Keratinocyte (primary cell): ENCODE measurements around the gene ABCA7. TPM values are rescaled to one million over a fixed set of nuclear protein-coding genes. Genes with fewer than 3 reads are reported as not detected.

Experiments
- DNase-seq: peaks from one replicate; pipeline ENCODE4 v3.0.0-alpha.2; 2011; ENCODE audit warnings: low read depth, missing footprints, low spot score
- FAIRE-seq: peaks from 2 replicates; lab custom pipeline; 2011; peaks lifted over from hg19 to GRCh38; lab: Jason Lieb, UNC
- H2AFZ ChIP-seq: 2 replicates; pipeline ENCODE4 v1.6.0; 2012; ENCODE audit warnings: low read length, control low read depth, inconsistent platforms; ENCODE audit not compliant: control insufficient read depth
- H3K27ac ChIP-seq: 2 replicates; pipeline ENCODE4 v1.5.1; 2011; ENCODE audit warnings: low read length; ENCODE audit not compliant: control insufficient read depth, insufficient read depth
- H3K27me3 ChIP-seq: 3 replicates; pipeline ENCODE4 v1.6.0; 2011; ENCODE audit warnings: low read length; ENCODE audit not compliant: control insufficient read depth, insufficient read depth; ENCODE audit errors: extremely low read depth
- H3K36me3 ChIP-seq, 2 experiments: 2 replicates in 1 of 2; 3 replicates in 1 of 2; pipeline ENCODE4 v1.5.1; 2011; ENCODE audit warnings: low read length in 2 of 2, mild to moderate bottlenecking in 1 of 2; ENCODE audit not compliant: control insufficient read depth in 2 of 2, insufficient read depth in 2 of 2; ENCODE audit errors: extremely low read depth in 1 of 2
- H3K4me1 ChIP-seq: 3 replicates; pipeline ENCODE4 v1.5.1; 2011; ENCODE audit warnings: low read length; ENCODE audit not compliant: control insufficient read depth, insufficient read depth; ENCODE audit errors: extremely low read depth
- H3K4me2 ChIP-seq: 3 replicates; pipeline ENCODE4 v1.6.0; 2011; ENCODE audit warnings: low read depth, low read length; ENCODE audit not compliant: control insufficient read depth, insufficient read depth; ENCODE audit errors: extremely low read depth
- H3K4me3 ChIP-seq, 3 experiments: fragments of 200-600 bp in 1 of 3; sonication (generic) in 1 of 3; 2 replicates in 2 of 3; 3 replicates in 1 of 3; pipeline ENCODE4 v1.5.1; 2011 to 2016; ENCODE audit warnings: low read length in 3 of 3, mild to moderate bottlenecking in 3 of 3, control low read depth in 2 of 3, inconsistent platforms in 1 of 3, low read depth in 1 of 3, mixed read lengths in 1 of 3, mixed run types in 1 of 3, moderate library complexity in 1 of 3; ENCODE audit not compliant: control insufficient read depth in 2 of 3, insufficient read depth in 2 of 3; ENCODE audit errors: extremely low read depth in 1 of 3
- H3K79me2 ChIP-seq: 2 replicates; pipeline ENCODE4 v1.6.0; 2012; ENCODE audit warnings: low read length; ENCODE audit not compliant: control insufficient read depth, insufficient read depth
- H3K9ac ChIP-seq: 3 replicates; pipeline ENCODE4 v1.6.0; 2011; ENCODE audit warnings: low read length; ENCODE audit not compliant: control insufficient read depth, insufficient read depth; ENCODE audit errors: extremely low read depth
- H3K9me1 ChIP-seq: 3 replicates; pipeline ENCODE4 v1.6.0; 2011; ENCODE audit warnings: low read length; ENCODE audit not compliant: control insufficient read depth, insufficient read depth; ENCODE audit errors: extremely low read depth
- H3K9me3 ChIP-seq: 2 replicates; pipeline ENCODE4 v1.5.1; 2012; ENCODE audit warnings: low read depth, low read length; ENCODE audit not compliant: control insufficient read depth
- H4K20me1 ChIP-seq: 3 replicates; pipeline ENCODE4 v1.6.0; 2011; ENCODE audit warnings: low read length; ENCODE audit not compliant: control insufficient read depth, insufficient read depth; ENCODE audit errors: extremely low read depth
- EZH2 ChIP-seq: IDR thresholded peaks from one replicate; pipeline ENCODE4 v1.6.1; 2012; ENCODE audit warnings: inconsistent platforms, mild to moderate bottlenecking, low read length, moderate library complexity
- dilution Hi-C: fragments of 300-500 bp; cut with MboI; formaldehyde crosslinking; loops from one replicate; pipeline ENCODE4 v1.7.0; 2020; ENCODE audit warnings: low sequenced_read_pairs; ENCODE audit not compliant: extremely low pct_ligation_motif_present
- polyA plus RNA-seq, 5 experiments: library from polyadenylated mRNA; depleted of rRNA in 3 of 5; stranded (reverse) in 3 of 5; stranded (forward) in 1 of 5; unstranded in 1 of 5; fragments of >200 nt; gene quantifications; 1 replicate in 1 of 5; 2 replicates in 3 of 5; 3 replicates in 1 of 5; pipeline versions ENCODE4 v1.2.1 to v1.2.3, GENCODE V29; 2011 to 2012; ENCODE audit warnings: missing spikeins in 2 of 5, low read depth in 1 of 5, low replicate concordance in 1 of 5
- TF ChIP-seq, protein P1 (sequence below), 3 experiments: IDR thresholded peaks in 1 of 3; conservative IDR thresholded peaks in 1 of 3; optimal IDR thresholded peaks in 1 of 3; 2 replicates in 2 of 3; 3 replicates in 1 of 3; pipeline versions ENCODE3 to v1.5.1; 2011; ENCODE audit warnings: low read length in 3 of 3, mild to moderate bottlenecking in 3 of 3, moderate library complexity in 2 of 3, control low read depth in 1 of 3, inconsistent platforms in 1 of 3; ENCODE audit not compliant: insufficient read depth in 2 of 3; ENCODE audit errors: extremely low read depth in 1 of 3

Gene ABCA7
- polyA plus RNA-seq, 1 donor (not counting 4 experiments of a cell fraction or from before 2014, with no cell fraction given), result 7.4 TPM

DNA sequence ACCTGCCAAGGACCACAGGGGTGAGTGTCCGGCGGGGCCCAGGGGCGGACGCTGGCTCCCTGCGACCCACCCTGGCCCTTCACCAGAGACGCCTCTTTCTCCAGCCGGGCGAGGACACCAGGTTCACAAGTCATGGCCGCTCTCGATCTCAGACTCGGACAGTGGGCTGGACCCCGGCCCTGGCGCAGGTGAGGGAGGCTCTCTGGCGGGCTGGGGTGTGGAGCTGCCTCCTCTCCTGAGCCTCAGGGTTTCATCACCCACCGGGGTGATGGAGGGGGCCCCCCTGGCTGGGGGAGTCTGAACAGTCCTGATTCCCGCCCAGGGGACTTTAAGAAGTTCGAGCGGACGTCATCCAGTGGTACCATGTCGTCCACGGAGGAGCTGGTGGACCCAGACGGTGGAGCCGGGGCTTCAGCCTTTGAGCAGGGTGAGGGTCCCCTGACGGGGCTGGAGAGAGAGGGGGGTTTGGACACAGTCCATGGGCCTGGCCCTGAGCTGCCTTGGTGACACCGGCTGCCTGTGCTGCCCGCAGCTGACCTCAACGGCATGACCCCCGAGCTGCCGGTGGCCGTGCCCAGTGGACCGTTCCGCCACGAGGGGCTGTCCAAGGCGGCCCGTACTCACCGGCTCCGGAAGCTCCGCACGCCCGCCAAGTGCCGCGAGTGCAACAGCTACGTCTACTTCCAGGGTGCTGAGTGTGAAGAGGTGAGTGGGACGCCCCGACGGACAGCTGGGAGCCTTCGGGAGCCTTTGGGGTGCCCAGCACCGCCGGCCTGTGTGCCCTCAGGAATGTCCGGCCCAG is 40.7 kb downstream of the ABCA7 start:
- Histone ChIP-seq H3K9me1 (no peaks in the 10 kb centered on the region), H3K9me3 (no peaks in the 10 kb centered on the region), H3K9ac (no peak overlapping the region), H2AFZ (no peak overlapping the region), H3K27me3 (no peaks in the 10 kb centered on the region), H3K4me3 (no peak overlapping the region), H4K20me1 (no peaks in the 10 kb centered on the region), H3K79me2 (no peaks in the 10 kb centered on the region), H3K4me1 (peaks cover 10% of the 10 kb centered on the region), H3K36me3 (no peaks in the 10 kb centered on the region), H3K27ac (no peak overlapping the region), H3K4me2 (no peak overlapping the region)
- TF ChIP-seq, protein P1, sequence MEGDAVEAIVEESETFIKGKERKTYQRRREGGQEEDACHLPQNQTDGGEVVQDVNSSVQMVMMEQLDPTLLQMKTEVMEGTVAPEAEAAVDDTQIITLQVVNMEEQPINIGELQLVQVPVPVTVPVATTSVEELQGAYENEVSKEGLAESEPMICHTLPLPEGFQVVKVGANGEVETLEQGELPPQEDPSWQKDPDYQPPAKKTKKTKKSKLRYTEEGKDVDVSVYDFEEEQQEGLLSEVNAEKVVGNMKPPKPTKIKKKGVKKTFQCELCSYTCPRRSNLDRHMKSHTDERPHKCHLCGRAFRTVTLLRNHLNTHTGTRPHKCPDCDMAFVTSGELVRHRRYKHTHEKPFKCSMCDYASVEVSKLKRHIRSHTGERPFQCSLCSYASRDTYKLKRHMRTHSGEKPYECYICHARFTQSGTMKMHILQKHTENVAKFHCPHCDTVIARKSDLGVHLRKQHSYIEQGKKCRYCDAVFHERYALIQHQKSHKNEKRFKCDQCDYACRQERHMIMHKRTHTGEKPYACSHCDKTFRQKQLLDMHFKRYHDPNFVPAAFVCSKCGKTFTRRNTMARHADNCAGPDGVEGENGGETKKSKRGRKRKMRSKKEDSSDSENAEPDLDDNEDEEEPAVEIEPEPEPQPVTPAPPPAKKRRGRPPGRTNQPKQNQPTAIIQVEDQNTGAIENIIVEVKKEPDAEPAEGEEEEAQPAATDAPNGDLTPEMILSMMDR (optimal IDR thresholded peaks at IDR 0.05 in 1 of 3, IDR thresholded peaks at IDR 0.05 in 1 of 3, conservative IDR thresholded peaks at IDR 0.05 in 1 of 3; ENCODE audit: extremely low read depth in 1 of 3, insufficient read depth in 2 of 3, low read length in 3 of 3), result no peak
- no peak for TF ChIP-seq EZH2
- no peak for FAIRE-seq
- no peak for DNase-seq
- dilution Hi-C loops, result no loop called here

DNA sequence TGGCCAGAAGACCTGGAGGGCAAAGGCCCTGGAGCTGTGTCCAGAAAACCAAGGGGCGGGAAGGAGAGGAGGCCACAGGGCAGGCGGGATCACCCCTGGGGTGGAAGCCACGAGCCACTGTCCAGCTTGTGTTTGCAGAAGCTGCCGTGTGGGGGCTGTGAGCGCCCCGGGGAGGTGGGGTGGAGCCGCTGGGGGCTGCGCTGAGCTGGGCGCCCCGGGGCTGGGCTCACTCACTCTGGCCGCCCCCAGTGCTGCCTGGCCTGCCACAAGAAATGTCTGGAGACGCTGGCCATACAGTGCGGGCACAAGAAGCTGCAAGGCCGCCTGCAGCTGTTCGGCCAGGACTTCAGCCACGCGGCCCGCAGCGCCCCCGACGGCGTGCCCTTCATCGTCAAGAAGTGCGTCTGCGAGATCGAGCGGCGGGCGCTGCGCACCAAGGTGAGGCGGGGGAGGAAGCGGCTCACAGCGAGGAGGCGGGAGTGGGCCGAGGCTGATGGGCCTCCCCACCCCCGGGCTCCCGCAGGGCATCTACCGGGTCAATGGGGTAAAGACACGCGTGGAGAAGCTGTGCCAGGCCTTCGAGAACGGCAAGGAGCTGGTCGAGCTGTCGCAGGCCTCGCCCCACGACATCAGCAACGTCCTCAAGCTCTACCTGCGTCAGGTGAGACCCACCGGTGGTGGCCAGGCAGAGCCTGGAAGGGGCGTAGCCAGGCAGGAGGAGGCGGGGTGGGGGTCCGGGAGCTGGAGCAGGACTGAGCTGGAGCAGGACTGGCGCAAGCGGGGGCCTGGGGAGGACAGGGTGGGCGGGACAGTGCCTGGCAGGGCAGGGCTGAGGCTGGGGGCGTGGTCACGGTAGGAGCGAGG is 41.6 kb downstream of the ABCA7 start:
- dilution Hi-C loops, result no loop called here
- Histone ChIP-seq H3K9me1 (no peaks in the 10 kb centered on the region), H3K9me3 (no peaks in the 10 kb centered on the region), H4K20me1 (no peaks in the 10 kb centered on the region), H3K27ac (peak overlapping the region; percentile 4), H3K4me2 (peak overlapping the region; percentile 69), H3K4me3 (no peak overlapping the region), H2AFZ (peak overlapping the region; percentile 63), H3K4me1 (peaks cover 7% of the 10 kb centered on the region), H3K9ac (peak overlapping the region; percentile 50), H3K79me2 (no peaks in the 10 kb centered on the region), H3K36me3 (peaks cover 3 to 7% of the 10 kb centered on the region in 2 experiments), H3K27me3 (no peaks in the 10 kb centered on the region)
- FAIRE-seq (no peak), DNase-seq (no peak)
- no peak for TF ChIP-seq EZH2
- TF ChIP-seq, protein P1 (optimal IDR thresholded peaks at IDR 0.05 in 1 of 3, IDR thresholded peaks at IDR 0.05 in 1 of 3, conservative IDR thresholded peaks at IDR 0.05 in 1 of 3; ENCODE audit: extremely low read depth in 1 of 3, insufficient read depth in 2 of 3, low read length in 3 of 3), result no peak
